ENCODE results near the gene CXCL14.
A peak's percentile ranks its signal among the peaks of the same experiment; 100 is the strongest.

The CXCL14 gene, protein sequence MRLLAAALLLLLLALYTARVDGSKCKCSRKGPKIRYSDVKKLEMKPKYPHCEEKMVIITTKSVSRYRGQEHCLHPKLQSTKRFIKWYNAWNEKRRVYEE

DNA sequence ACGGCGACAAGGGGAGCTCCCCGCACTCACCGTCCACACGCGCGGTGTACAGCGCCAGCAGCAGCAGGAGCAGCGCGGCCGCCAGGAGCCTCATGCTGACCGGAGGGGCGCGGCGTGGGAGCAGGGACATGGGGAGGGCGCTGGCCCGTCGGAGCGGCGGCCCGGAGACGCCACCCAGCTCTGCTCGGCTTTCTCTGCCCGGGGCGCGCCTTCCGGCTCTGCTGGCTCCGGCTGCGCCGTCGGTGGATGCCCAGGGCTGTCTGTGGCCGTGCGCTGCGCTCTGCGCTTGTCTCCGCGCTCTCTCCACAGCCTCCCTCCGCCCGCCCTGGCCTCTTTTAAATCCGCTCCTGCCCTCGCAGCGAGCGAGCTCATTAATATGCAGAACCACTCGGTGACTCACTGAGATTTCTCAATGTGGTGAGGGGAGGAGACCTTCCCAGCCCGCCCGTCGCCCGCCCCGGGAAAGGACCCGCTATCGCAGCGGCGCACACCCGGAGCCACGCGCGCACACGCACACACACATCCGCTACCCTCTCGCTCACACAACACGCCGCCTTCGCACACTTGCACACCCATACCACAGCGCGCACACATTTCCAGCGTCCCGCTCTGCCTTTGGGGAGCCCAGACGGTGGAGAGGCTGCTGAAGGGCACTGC, at the start of gene CXCL14:
Gene CXCL14 (minus strand): TSS at position 307 of the 657 bp plus-strand sequence. CDS start 213 bp downstream, at position 94.
- peak; percentile 81 for DNase-seq (ENCODE audit: low read depth)

DNA sequence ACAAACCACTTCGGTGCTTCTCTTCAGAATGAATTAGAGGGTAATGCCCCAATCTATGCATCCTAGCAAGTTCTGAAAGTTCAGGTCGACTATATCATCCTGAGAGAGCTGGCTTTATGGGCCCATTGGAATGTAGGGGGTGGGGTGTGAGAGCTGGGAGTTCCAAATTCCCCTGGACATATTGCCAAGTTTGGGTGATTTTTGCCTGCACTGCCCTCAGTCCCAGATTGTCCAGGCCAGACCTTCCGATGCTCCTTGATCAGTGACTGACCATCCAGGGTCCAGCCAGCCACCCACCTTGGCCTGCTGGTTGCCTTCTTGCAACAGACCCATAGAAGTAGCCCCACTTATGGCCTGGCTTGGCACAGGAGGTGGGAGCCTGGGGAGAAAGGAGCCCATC, 47.8 kb upstream of the CXCL14 start:
- DNase-seq (ENCODE audit: low read depth), result no peak

DNA sequence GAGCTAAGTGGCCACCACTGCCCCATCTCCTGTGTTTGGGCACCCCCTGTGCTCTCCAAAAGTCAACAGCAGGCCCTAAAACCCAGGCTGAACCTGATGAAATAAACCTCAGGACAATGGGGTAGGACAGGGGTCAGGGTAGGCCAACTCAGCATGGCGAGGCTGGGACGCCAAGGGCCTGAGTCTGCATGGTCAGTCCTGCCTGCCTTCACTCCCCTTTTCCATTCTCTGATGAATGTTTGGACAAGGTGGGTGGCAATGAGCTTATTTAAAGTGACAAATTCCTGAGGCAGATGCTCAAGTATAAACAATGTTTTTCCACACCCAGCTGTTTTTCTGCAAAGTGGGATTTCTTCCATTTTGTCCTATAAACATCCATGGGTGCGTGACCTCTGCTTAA, 47.2 kb upstream of the CXCL14 start:
- DNase-seq (ENCODE audit: low read depth), result no peak

GRCh38 chr5:135625486-135625885, 46.7 kb upstream of the CXCL14 start:
- DNase-seq (ENCODE audit: low read depth), result no peak

GRCh38 chr5:135625061-135625460, 46.3 kb upstream of the CXCL14 start:
- no peak for DNase-seq (ENCODE audit: low read depth)

- no peak for DNase-seq (ENCODE audit: low read depth)
Observed at GRCh38 chr5:135623186-135623715, 44.5 kb upstream of the CXCL14 start.

DNA sequence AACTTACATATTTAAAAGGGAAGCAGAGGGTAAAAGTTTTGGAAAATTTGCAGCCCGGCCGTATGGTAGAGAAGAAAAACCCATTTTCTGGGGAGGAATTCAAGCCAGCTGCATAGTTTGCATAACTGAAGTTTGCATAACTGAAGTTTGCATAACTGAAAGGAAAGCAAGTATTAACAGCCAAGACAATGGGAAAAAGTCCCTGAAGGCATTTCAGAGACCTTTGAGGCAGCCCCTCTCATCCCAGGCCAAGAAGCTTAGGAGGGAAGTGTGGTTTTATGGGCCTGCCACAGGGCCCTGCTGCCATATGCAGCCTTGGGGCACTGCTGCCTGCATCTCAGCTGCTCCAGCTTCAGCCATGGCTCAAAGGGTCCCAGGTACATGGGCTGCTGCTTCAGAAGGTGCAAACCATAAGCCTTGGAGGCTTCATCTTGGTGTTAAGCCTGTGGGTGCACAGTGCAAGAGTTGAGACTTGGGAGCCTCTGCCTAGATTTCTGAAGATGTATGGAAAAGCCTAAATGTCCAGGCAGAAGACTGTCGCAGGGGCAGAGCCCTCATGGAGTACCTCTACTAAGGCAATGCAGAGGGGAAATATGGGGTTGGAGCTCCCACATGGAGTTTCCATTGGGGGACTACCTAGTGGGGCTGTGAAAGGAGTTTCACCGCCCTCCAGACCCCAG, 36.9 kb upstream of the CXCL14 start:
- DNase-seq (ENCODE audit: low read depth), result peak; percentile 3

GRCh38 chr5:135615171-135615570, 36.4 kb upstream of the CXCL14 start:
- DNase-seq (ENCODE audit: low read depth), result no peak

- no peak for DNase-seq (ENCODE audit: low read depth)
Observed at GRCh38 chr5:135609981-135610380, 31.2 kb upstream of the CXCL14 start.

GRCh38 chr5:135608761-135609443, 30.1 kb upstream of the CXCL14 start:
- DNase-seq (ENCODE audit: low read depth), result no peak

DNA sequence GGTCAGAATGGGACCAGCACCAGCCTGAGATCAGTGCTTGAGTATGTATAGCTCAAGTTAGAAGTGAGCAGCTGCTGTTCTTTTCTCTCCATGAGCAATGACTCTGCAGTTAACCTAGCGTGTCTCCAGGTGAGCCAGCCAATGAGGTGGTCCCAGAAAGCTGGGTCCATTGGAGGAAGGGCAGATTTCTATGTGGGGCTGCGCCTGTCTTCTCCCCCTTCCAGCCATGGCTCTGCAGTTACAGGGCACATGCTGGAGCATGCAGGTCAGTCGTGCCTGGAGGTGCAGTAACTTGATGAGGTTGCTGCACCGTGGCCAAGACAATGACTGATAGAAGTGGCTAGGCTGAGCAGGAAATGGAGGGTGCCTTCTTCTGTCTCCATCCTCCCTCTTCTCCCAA, 29.6 kb upstream of the CXCL14 start:
- no peak for DNase-seq (ENCODE audit: low read depth)

GRCh38 chr5:135606431-135606830, 27.6 kb upstream of the CXCL14 start:
- DNase-seq (ENCODE audit: low read depth), result no peak

DNA sequence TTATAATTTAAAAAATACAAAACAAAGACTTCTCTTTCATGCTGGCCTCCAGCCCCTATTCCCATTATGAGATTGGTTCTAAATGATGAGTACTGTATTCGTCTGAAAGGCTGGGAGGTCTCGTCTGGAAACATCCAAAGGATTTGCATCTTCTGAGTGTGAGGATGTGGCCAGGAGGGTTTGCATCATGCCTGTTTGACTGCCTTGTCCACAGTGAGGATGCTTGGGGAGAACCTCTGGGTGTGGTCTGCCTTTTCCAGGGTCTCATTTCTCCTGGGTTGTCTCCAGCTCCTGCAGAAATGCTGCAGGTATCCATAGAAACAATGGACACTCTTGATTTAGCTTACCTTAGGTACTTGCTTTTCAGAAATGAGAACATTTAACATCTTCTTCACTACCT, 26.4 kb upstream of the CXCL14 start:
- no peak for DNase-seq (ENCODE audit: low read depth)

DNA sequence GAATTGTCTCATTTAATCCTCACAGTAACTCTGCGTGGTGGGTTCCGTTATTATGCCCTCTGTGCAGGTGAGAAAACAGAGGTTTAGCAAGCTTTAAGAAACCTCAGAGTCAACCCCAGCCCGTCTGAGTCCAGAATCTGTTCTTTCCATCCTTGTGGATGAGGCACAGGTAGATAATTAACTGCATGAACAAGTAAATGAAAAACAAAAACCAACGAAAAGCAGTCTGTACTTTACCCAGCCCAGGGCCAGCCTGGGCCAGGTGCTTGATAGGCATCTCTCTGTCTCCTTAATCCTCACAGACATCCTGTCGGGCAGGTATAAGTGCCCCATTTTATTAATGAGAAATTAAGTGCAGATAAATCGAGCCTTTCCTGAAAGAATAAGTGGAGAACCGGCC, 25.3 kb upstream of the CXCL14 start:
- no peak for DNase-seq (ENCODE audit: low read depth)

DNA sequence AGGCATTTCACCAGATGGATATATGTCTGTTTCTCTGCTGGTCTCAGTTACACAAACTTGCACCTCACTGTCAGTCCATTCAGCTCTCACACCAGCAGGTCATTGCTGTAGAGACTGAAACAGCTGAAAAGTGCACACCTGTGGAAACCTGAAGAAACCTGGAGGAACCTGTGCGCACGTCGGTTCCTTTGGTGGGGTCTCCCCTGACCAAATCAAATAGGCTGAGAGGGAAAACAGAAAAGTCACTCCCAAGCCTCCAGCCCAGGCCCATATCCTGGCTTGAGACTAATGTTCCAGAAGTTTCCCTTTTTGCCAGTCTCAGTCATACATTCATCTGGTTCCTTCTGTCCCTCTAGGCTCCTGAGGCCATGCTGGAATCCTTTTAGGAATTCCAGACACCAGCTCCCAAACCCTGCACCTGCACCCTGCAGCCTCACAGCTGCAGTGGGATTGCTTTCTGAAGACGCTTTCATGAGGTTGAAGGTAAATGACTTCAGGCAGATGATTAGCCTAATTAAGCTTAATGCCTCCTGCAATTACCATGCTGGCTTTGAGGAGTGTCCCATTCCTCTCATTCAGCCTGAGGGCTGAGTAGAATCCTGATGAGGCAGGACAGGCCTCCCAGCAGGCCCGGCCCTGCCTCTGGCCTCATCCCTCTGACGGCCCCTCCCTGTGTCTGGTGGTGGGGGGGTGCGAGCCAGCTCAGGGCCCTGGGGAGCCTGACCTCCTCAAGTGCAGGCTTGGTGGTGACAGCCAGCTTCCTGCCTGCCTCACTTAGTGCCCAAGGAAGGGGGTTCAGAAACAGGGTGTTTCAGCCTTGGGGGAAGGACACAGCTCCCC, 24.3 kb upstream of the CXCL14 start:
- no peak for DNase-seq (ENCODE audit: low read depth)

GRCh38 chr5:135601466-135601865, 22.7 kb upstream of the CXCL14 start:
- no peak for DNase-seq (ENCODE audit: low read depth)

DNA sequence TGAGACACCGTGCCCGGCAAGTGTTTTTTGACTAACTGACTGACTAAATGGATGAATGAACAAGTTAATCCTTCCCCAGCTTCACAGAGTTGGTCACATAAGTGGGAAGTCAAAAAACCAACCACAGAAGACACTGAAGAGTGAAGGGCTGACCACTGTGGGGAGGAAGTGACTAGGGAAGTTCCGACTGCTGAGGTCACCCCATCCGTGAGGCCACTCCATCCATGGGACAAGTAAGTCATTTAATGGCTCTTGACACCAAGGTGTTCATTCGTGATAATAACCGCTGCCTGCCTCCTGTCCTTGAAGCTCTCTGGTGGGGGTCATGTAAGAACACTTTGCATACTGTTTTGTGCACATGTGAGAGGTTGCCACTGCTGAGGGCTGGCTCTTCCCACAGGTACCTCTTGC, 22.2 kb upstream of the CXCL14 start:
- DNase-seq (ENCODE audit: low read depth), result no peak

- no peak for DNase-seq (ENCODE audit: low read depth)
Observed at GRCh38 chr5:135600152-135600570, 21.4 kb upstream of the CXCL14 start.

- DNase-seq (ENCODE audit: low read depth), result no peak
Observed at GRCh38 chr5:135599421-135600151, 20.8 kb upstream of the CXCL14 start.

DNA sequence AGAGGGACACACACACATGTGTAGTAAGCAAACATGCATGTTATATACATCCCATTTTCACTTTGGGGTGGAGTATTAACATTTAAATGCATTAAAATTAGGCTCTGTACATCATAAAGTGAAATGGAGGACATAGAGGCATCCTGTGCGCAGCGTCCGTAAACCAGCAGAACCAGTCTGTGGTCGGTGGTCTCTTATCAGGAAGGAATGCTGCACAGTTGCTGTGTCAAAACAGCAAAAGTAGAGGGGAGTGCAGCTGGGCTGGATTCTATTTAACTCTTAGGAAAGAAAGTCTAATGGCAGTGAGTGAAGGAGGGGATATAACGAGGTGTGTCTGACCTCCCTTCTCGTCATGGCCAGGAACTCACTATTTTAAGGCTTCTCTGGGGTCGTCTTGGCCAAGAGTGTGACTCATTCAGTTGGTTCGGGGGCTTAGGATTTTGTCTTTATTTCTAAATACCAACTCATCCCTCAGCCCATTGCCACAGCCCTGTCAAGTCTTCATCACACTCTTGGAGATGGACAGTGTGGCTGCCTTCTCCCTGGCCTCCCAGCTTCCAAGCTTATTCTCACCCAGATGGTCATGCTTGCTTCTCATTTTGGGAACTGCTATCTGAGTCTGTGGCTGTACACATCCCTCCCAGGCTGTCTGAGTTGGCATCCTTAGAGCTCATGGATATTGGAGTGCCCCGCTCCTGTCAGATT, 20.1 kb upstream of the CXCL14 start:
- no peak for DNase-seq (ENCODE audit: low read depth)

DNA sequence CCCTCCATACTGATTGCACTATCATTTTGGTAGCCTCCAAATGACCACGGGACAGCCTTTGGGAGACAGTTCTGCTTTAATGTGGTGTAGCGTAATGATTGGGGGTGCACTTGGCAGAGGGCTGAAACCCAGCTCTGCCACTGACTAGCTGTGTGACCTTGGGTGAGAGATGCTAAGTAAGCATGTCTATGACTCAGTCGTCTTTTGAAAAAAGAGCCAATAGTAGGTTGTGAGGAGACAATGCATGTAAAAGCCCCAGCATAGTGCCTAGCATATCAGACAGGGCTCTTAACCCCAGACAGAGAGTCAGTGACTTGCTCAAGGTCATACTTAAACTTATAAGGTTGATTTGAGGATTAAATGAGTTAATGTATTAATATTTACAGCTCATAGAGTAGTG, 18.0 kb upstream of the CXCL14 start:
- no peak for DNase-seq (ENCODE audit: low read depth)

All from EH (cell line).